GM23248 (cell line): Measurements from ENCODE around the gene TSSK2. TPM values are rescaled to one million over a fixed set of nuclear protein-coding genes. Genes with fewer than 3 reads are reported as not detected.

Source experiments
- DNase-seq: peaks from one replicate; pipeline ENCODE4 v3.0.0-alpha.2; 2015
- H2AFZ ChIP-seq: fragments of 200-600 bp; sonication (generic); 2 replicates; pipeline ENCODE4 v1.6.1; 2016; ENCODE audit warnings: antibody characterized with exemption
- H3F3A ChIP-seq: fragments of 200-600 bp; sonication (generic); 2 replicates; pipeline ENCODE4 v1.6.1; 2016; ENCODE audit warnings: mild to moderate bottlenecking, antibody characterized with exemption, mixed run types; ENCODE audit not compliant: insufficient read depth
- H3K27ac ChIP-seq: fragments of 200-600 bp; sonication (generic); 2 replicates; pipeline ENCODE4 v1.5.1; 2016; ENCODE audit warnings: mild to moderate bottlenecking
- H3K27me3 ChIP-seq: fragments of 200-600 bp; sonication (generic); replicated peaks from 2 replicates; pipeline ENCODE4 v1.6.1; 2016; ENCODE audit warnings: mild to moderate bottlenecking; ENCODE audit not compliant: insufficient read depth
- H3K36me3 ChIP-seq: fragments of 200-600 bp; sonication (generic); 2 replicates; pipeline ENCODE4 v1.6.1; 2016; ENCODE audit warnings: low read depth, mild to moderate bottlenecking
- H3K4me1 ChIP-seq: fragments of 200-600 bp; sonication (generic); 2 replicates; pipeline ENCODE4 v1.6.1; 2016; ENCODE audit warnings: mild to moderate bottlenecking; ENCODE audit not compliant: insufficient read depth
- H3K4me2 ChIP-seq: fragments of 200-600 bp; sonication (generic); one replicate; pipeline ENCODE4 v1.6.1; 2016; ENCODE audit warnings: mild to moderate bottlenecking; ENCODE audit not compliant: unreplicated experiment
- H3K4me3 ChIP-seq: fragments of 200-600 bp; sonication (generic); 2 replicates; pipeline ENCODE4 v1.5.1; 2016; ENCODE audit warnings: mild to moderate bottlenecking
- H3K79me2 ChIP-seq: fragments of 200-600 bp; sonication (generic); 2 replicates; pipeline ENCODE4 v1.6.1; 2016; ENCODE audit warnings: mild to moderate bottlenecking; ENCODE audit not compliant: insufficient read depth
- H3K9ac ChIP-seq: fragments of 200-600 bp; sonication (generic); 2 replicates; pipeline ENCODE4 v1.6.1; 2016; ENCODE audit warnings: mild to moderate bottlenecking
- H3K9me2 ChIP-seq: fragments of 200-600 bp; sonication (generic); 2 replicates; pipeline ENCODE4 v1.6.1; 2016; ENCODE audit warnings: mixed run types, mild to moderate bottlenecking, moderate library complexity; ENCODE audit not compliant: insufficient read depth
- H3K9me3 ChIP-seq: fragments of 200-600 bp; sonication (generic); one replicate; pipeline ENCODE4 v1.6.1; 2017; ENCODE audit warnings: low read depth
- H4K20me1 ChIP-seq: fragments of 200-600 bp; sonication (generic); 2 replicates; pipeline ENCODE4 v1.6.0; 2016; ENCODE audit not compliant: insufficient read depth
- EZH2 ChIP-seq: fragments of 200-600 bp; sonication (generic); IDR thresholded peaks from 2 replicates; pipeline ENCODE4 v1.6.1; 2018; ENCODE audit warnings: antibody characterized with exemption, mild to moderate bottlenecking; ENCODE audit not compliant: insufficient read depth, poor library complexity, severe bottlenecking
- EZH2phosphoT487 ChIP-seq: fragments of 200-600 bp; sonication (generic); IDR thresholded peaks from 2 replicates; pipeline ENCODE4 v1.6.1; 2018; ENCODE audit warnings: antibody characterized with exemption, moderate library complexity, mild to moderate bottlenecking, low read depth; ENCODE audit not compliant: insufficient read depth
- WGBS, 2 experiments: methylation state at CpG; one replicate each; pipeline ENCODE4 v1.1.6; 2015 to 2017; ENCODE audit warnings: low lambda C conversion rate in 2 of 2, low coverage in 1 of 2; ENCODE audit errors: missing lambda C conversion rate in 2 of 2; 5-methylcytosine and 5-hydroxymethylcytosine counted together
- in situ Hi-C: fragments of 300-500 bp; cut with MboI; formaldehyde crosslinking; loops from 2 replicates; pipeline ENCODE4 v1.15.0; 2020
- polyA plus RNA-seq: library from polyadenylated mRNA; unstranded; fragments of >200 nt; fragmentation: Nextera tagmentation; extraction: Ambion mirVana; gene quantifications from 2 replicates; pipeline ENCODE4 v1.2.1, GENCODE V29; 2016
- total RNA-seq: library from RNA; depleted of rRNA; stranded (reverse); fragments of >200 nt; shearing (Covaris generic); gene quantifications from 2 replicates; pipeline ENCODE4 v1.2.3, GENCODE V29; 2014; rRNA removed

Gene TSSK2
- total and polyA plus RNA-seq, 2 experiments from 2014 or later = not detected

GRCh38 chr22:19180740-19181410 is 49.8 kb downstream of the TSSK2 start:
- Histone ChIP-seq H2AFZ (no peak overlapping the region), H3K9me3 (no peaks in the 10 kb centered on the region), H3K9me2 (no peaks in the 10 kb centered on the region), H3K4me1 (peaks cover 5% of the 10 kb centered on the region; the same call in 1 of the 2 replicates), H3K4me2 (no peak overlapping the region), H3K27ac (no peak overlapping the region), H3K36me3 (no peaks in the 10 kb centered on the region), H3F3A (no peaks in the 10 kb centered on the region), H3K79me2 (peaks cover 18% of the 10 kb centered on the region), H4K20me1 (no peaks in the 10 kb centered on the region), H3K4me3 (no peak overlapping the region), H3K27me3 (no peaks in the 10 kb centered on the region), H3K9ac (no peak overlapping the region)
- in situ Hi-C loops = no loop called here
- no peak for TF ChIP-seq EZH2
- no peak for TF ChIP-seq EZH2phosphoT487
- 87 to 91% methylated on average over 11 of the region's 11 CpGs for WGBS, 2 experiments
- no peak for DNase-seq

- H3K4me3 ChIP-seq = no peak overlapping the region
- H3K9me2 ChIP-seq = no peaks in the 10 kb centered on the region
- in situ Hi-C loops = no loop called here
- no peak for TF ChIP-seq EZH2
- TF ChIP-seq EZH2phosphoT487 = no peak
- no peaks in the 10 kb centered on the region for H3K9me3 ChIP-seq
- H3F3A ChIP-seq = no peaks in the 10 kb centered on the region
- H3K36me3 ChIP-seq = no peaks in the 10 kb centered on the region
- no peak overlapping the region for H3K4me2 ChIP-seq
- no peaks in the 10 kb centered on the region for H4K20me1 ChIP-seq
- no peak overlapping the region for H2AFZ ChIP-seq
- 77 to 80% methylated on average over 12 of the region's 12 CpGs for WGBS, 2 experiments
- H3K9ac ChIP-seq = no peak overlapping the region
- H3K79me2 ChIP-seq = peaks cover 11% of the 10 kb centered on the region
- no peak for DNase-seq
- H3K27me3 ChIP-seq = no peaks in the 10 kb centered on the region
- H3K27ac ChIP-seq = no peak overlapping the region
- peaks cover 5% of the 10 kb centered on the region; the same call in 1 of the 2 replicates for H3K4me1 ChIP-seq
Observed at GRCh38 chr22:19181786-19182471, 50.8 kb downstream of the TSSK2 start.

Other genes with a start within 250 kb of the TSSK2 start
- 0.86 and 7.8 TPM in 2 replicates for gene DGCR6, start 225.0 kb upstream of the TSSK2 start, total RNA-seq
- gene DGCR6, start 225.0 kb upstream of the TSSK2 start, polyA plus RNA-seq = 0.93 and 3.0 TPM in 2 replicates
- gene PRODH, start 195.0 kb upstream of the TSSK2 start, total RNA-seq = not detected in 2 replicates
- gene PRODH, start 195.0 kb upstream of the TSSK2 start, polyA plus RNA-seq = not detected in 2 replicates
- 42.7 and 43.6 TPM in 2 replicates for gene DGCR2, start 8.9 kb upstream of the TSSK2 start, total RNA-seq
- 25.6 and 27.1 TPM in 2 replicates for gene DGCR2, start 8.9 kb upstream of the TSSK2 start, polyA plus RNA-seq
- gene ESS2, start 13.3 kb downstream of the TSSK2 start, total RNA-seq = 18.6 and 23.0 TPM in 2 replicates
- 12.3 and 12.6 TPM in 2 replicates for gene ESS2, start 13.3 kb downstream of the TSSK2 start, polyA plus RNA-seq
- not detected in 2 replicates for gene GSC2, start 19.0 kb downstream of the TSSK2 start, total RNA-seq
- not detected in 2 replicates for gene GSC2, start 19.0 kb downstream of the TSSK2 start, polyA plus RNA-seq
- gene SLC25A1, start 47.4 kb downstream of the TSSK2 start, total RNA-seq = 89.9 and 99.5 TPM in 2 replicates
- 113 and 115 TPM in 2 replicates for gene SLC25A1, start 47.4 kb downstream of the TSSK2 start, polyA plus RNA-seq
- gene CLTCL1, start 160.4 kb downstream of the TSSK2 start, total RNA-seq = 10.2 and 20.0 TPM in 2 replicates
- 8.5 and 8.9 TPM in 2 replicates for gene CLTCL1, start 160.4 kb downstream of the TSSK2 start, polyA plus RNA-seq